Stimulated activated CD8-positive, alpha-beta memory T cell treated with anti-CD3 and anti-CD28 coated beads, Interleukin-12 subunit alpha, Interleukin-12 subunit beta, amount 100 ng/mL, for 24 hours (primary cell): Measurements from ENCODE around the gene QDPR.
A peak's percentile ranks its signal among the peaks of the same experiment; 100 is the strongest.

Experiments
- DNase-seq: peaks from one replicate; pipeline ENCODE4 v3.0.0-alpha.2; 2020; ENCODE audit errors: extremely low read depth

Gene QDPR

GRCh38 chr4:17528551-17529165 is 16.8 kb upstream of the QDPR start:
- DNase-seq: no peak

- DNase-seq: no peak
Observed at GRCh38 chr4:17526695-17527477, 15.0 kb upstream of the QDPR start.

DNA sequence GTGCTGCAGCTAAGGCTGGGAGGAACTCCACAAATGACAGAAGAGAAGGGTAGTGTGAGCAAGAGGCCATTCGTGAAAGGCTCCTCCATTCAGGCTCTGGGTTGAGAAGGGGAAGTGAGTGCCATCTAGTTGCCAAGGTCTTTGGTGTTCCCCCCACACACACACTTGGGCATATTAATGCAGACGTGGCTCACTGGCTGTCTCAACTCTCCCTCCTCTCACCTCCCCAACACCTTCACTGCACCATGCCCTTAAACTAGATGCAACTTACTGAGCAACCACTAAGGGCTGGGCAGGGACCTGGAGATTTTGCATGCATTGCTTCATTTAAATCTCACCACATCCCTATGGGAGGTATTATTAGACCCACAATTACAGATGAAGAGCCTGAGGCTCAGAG is 11.8 kb upstream of the QDPR start:
- DNase-seq: no peak

DNA sequence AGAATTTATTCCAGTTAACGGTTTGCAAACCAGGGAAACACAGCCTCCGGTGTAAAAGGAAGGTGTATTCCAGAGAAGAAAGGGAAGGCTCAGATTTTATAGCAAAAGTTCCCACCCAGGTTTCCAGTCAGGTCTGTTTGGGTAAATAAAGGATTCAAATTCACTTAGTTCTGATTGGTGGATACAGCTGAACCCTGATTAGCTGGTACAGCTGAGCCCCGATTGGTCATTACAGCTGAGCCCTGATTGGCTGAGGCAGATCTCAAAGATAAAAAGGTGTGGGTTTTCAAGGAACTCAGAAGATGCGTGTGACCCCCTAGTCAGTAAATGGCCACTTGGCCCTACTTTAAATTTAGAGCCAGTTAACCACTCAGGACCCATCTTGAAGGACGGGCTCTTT is 9.7 kb upstream of the QDPR start:
- no peak for DNase-seq

- DNase-seq: no peak
Observed at GRCh38 chr4:17517664-17518063, 5.8 kb upstream of the QDPR start.

GRCh38 chr4:17516980-17517379 is 5.1 kb upstream of the QDPR start:
- no peak for DNase-seq

GRCh38 chr4:17515445-17516407 is 3.8 kb upstream of the QDPR start:
- no peak for DNase-seq

- no peak for DNase-seq
Observed at GRCh38 chr4:17514865-17515264, 3.0 kb upstream of the QDPR start, which contains the start of gene CLRN2. Gene CLRN2, plus strand, starts transcription at chr4:17515165. Its CDS starts 102 bp downstream, at chr4:17515267.

- DNase-seq: no peak
Observed at GRCh38 chr4:17512973-17513665, 1.2 kb upstream of the QDPR start.

DNA sequence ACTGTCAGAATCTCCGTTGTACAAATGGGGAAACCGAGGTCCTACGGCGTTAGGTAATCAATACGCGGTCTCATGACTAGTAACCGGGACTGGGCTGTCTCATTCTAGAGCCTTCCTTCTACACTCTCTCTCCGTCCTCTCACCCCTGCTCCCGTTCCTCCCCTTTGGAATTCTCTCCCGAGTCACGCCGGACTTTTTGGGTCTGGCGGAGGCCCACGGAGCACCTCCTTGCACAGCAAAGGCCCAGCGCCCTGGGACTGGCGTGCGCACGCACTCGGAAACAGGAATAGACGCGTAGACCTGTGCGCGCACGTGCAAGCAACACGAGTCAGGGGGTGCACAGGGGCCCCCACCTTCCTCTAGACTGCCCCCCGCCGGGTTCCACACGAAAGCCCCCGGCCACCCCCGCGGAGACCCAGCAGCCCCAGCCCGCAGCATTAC is 361 bp downstream of the QDPR start:
- peak; percentile 23 for DNase-seq

- no peak for DNase-seq
Observed at GRCh38 chr4:17511051-17511450, 839 bp downstream of the QDPR start.

DNA sequence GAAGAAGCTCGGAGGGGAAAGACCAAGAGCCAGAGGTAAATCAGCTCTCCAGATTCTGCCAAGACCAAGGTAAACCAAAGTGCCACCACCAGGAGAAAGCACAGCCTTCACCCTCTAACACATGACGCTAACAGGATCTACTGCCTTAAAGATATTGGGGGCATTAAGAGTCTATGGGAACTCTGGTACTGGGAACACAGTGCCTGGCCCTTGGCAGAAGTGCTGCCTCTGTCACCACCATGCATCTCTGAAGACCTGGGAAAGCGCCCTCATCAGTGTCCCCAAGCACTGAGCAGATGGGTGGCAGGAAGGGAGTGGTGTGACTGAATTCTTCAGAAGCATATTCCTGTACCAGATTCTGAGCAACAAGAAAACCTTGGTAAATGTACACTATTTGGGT is 1.3 kb downstream of the QDPR start:
- no peak for DNase-seq

DNA sequence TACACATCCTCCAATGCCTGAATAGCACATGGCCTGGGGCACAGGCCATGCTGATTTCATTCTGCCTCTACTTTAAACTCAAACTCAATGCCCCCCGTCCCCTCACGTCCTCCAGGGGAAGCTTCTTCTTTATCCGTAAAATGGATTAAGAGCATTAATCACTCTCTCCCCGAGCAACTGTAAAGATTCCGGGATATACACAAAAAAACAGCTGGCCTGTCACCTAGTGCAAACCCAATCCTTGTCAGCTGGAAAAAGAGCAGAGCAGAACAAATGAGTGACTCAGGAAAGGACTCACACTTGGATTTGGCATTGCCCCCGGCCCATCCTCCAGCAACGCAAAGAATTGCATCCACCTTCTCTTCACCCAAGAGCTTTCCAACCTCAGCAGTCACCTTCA is 7.8 kb downstream of the QDPR start:
- DNase-seq: no peak

DNA sequence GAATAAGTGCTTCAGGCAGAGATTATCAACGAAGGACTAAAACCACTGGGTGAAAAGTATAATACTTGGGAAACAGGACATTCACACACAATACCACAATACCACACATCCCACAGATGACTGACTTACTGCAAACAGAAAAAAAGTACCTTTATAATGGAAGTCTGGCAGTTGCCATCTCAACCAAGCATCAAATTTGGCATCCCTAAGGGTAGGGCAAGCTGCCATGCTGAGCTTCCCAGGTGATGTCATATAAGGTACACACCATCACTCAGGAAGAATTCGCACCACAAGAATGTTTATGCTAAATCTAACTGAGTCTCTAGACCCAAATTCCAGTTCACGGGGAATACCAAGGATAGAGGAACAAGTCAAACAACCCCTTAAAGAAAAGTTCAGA is 9.1 kb downstream of the QDPR start:
- DNase-seq: no peak

DNA sequence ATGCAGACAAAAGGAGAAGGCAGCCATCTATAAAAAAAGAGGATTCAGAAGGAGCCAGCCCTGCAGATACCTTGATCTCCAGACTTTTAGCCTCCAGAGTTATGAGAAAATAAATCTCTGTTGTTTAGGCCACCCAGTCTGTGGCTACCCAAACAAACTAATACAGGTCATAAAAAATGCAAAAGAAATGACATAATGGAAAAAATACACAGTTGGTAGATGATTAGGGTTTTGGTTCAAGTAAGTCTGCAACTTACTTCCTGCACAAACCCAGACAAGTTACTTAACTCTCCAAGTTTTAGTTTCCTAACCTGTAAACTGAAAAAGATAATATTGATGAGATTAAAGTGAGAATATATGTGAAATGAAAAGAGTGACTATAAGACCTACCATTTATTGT is 11.3 kb downstream of the QDPR start:
- DNase-seq: no peak

DNA sequence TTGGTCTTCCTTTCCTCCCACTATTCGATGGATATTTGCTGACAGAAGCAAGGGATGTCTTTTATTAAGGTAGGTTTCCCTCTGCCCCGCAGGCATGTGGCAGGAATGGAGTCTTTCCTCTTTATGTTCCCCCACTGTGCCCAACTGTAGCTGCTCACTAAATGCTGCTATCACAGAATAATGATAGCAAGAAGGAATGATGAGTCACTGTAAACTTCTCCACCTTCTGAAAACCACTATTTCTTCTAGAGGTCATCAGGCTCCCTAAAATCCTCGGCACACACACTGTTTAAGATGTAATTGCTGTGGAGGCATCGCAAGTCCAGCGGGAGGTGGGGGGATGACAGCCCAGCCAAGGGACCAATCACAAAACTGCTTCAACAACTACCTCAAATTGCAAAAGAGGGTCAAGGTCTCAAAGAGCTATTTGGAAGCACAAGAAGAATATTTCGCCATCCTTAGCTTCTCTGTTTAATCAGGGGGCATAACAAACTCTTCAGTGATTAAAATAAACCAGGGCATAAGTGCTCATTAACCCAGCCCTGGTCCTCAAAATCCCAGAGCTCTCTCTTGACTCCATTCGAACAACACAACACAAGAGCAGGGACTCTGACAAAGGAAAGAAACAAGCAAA is 13.9 kb downstream of the QDPR start:
- DNase-seq: no peak

GRCh38 chr4:17494258-17495190 is 17.4 kb downstream of the QDPR start:
- no peak for DNase-seq

- no peak for DNase-seq
Observed at GRCh38 chr4:17493619-17494018, 18.3 kb downstream of the QDPR start.

DNA sequence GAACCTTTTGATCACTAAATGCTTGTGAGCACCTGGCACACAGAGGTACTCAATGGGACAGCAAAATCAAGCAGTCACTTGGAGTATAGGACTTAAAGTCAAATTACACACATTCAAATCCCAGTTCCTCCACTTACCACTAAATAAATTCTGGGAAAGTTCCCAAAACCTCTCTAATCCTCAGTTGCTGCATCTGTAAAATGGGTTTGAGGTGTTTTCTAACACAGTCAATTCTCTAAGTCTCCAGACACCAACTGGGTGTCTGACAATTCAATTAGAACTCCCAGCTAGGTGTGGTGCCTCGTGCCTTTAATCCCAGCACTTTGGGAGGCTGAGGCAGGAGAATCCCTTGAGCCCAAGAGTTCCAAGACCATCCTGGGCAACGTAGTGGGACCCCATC is 19.0 kb downstream of the QDPR start:
- DNase-seq: no peak
